ENCODE data around the gene RECK.

GRCh38 chr9:36040271-36040925 is 3.7 kb downstream of the RECK start:
- no peak for TF ChIP-seq CTCF (IDR thresholded peaks at IDR 0.05)
- TF ChIP-seq POLR2A (IDR thresholded peaks at IDR 0.05): no peak
